DOHH2 (cell line): ENCODE measurements around the gene ATP6V0A1.

Experiments
- CTCF ChIP-seq: fragments of 200-600 bp; sonication (generic); IDR thresholded peaks from one replicate; pipeline ENCODE4 v1.5.1; 2014; ENCODE audit warnings: antibody characterized with exemption, mild to moderate bottlenecking, low read depth, low read length; ENCODE audit not compliant: poor library complexity, severe bottlenecking
- EZH2phosphoT487 ChIP-seq: fragments of 200-600 bp; sonication (generic); IDR thresholded peaks from 2 replicates; pipeline ENCODE4 v1.6.1; 2017; ENCODE audit warnings: borderline replicate concordance, mild to moderate bottlenecking, antibody characterized with exemption, low read length, moderate library complexity, mixed read lengths

- TF ChIP-seq EZH2phosphoT487 (peak; percentile 26; the same call in 1 of the 2 replicates), CTCF (no peak)
These were observed 37.0 kb upstream of the ATP6V0A1 start for GRCh38 chr17:42421507-42422338.
